ENCODE data around the gene AGMO. TPM values are rescaled to one million over a fixed set of nuclear protein-coding genes. Genes with fewer than 3 reads are reported as not detected.

Gene AGMO
- total RNA-seq, 2 experiments from 2014 or later, result not detected

- Mint-ChIP-seq H3K4me1 (ENCODE audit: low read depth) (no peaks in the 10 kb centered on the region), H3K9me3 (peaks cover 5% of the 10 kb centered on the region), H3K36me3 (ENCODE audit: low read depth) (no peaks in the 10 kb centered on the region), H3K27ac (no peak overlapping the region), H3K4me3 (no peak overlapping the region), H3K27me3 (no peaks in the 10 kb centered on the region)
- intact Hi-C loops (cut with micrococcal nuclease), result no loop called here
- DNase-seq (no peak), ATAC-seq (no peak)
- POLR2A ChIA-PET, result no interaction called here
- CTCF ChIA-PET, result no interaction called here
- TF ChIP-seq CTCF (IDR thresholded peaks at IDR 0.05), result no peak
These were observed 115.1 kb downstream of the AGMO start for GRCh38 chr7:15446722-15447121.

- intact Hi-C loops (cut with micrococcal nuclease), result no loop called here
- ATAC-seq (no peak), DNase-seq (no peak)
- no peaks in the 10 kb centered on the region for H3K4me1 Mint-ChIP-seq (ENCODE audit: low read depth)
- no peaks in the 10 kb centered on the region for H3K27me3 Mint-ChIP-seq
- H3K4me3 Mint-ChIP-seq, result no peak overlapping the region
- no peaks in the 10 kb centered on the region for H3K36me3 Mint-ChIP-seq (ENCODE audit: low read depth)
- H3K27ac Mint-ChIP-seq, result no peak overlapping the region
- TF ChIP-seq CTCF (IDR thresholded peaks at IDR 0.05), result no peak
- peaks cover 4% of the 10 kb centered on the region for H3K9me3 Mint-ChIP-seq
- CTCF ChIA-PET, result no interaction called here
- POLR2A ChIA-PET, result no interaction called here
These were observed 115.5 kb downstream of the AGMO start for GRCh38 chr7:15446280-15446679.

- peaks cover 4% of the 10 kb centered on the region for H3K9me3 Mint-ChIP-seq
- ATAC-seq, result no peak
- no peaks in the 10 kb centered on the region for H3K4me1 Mint-ChIP-seq (ENCODE audit: low read depth)
- TF ChIP-seq CTCF (IDR thresholded peaks at IDR 0.05), result no peak
- no peaks in the 10 kb centered on the region for H3K36me3 Mint-ChIP-seq (ENCODE audit: low read depth)
- no peaks in the 10 kb centered on the region for H3K27me3 Mint-ChIP-seq
- intact Hi-C loops (cut with micrococcal nuclease), result no loop called here
- no peak overlapping the region for H3K27ac Mint-ChIP-seq
- no peak for DNase-seq
- ChIA-PET POLR2A (no interaction called here), CTCF (no interaction called here)
- no peak overlapping the region for H3K4me3 Mint-ChIP-seq
These were observed 119.9 kb downstream of the AGMO start for GRCh38 chr7:15441915-15442314.

GRCh38 chr7:15440482-15440881 is 121.3 kb downstream of the AGMO start:
- no peaks in the 10 kb centered on the region for H3K27me3 Mint-ChIP-seq
- no peak overlapping the region for H3K4me3 Mint-ChIP-seq
- intact Hi-C loops (cut with micrococcal nuclease), result no loop called here
- no peaks in the 10 kb centered on the region for H3K36me3 Mint-ChIP-seq (ENCODE audit: low read depth)
- ChIA-PET CTCF (no interaction called here), POLR2A (no interaction called here)
- no peaks in the 10 kb centered on the region for H3K4me1 Mint-ChIP-seq (ENCODE audit: low read depth)
- H3K27ac Mint-ChIP-seq, result no peak overlapping the region
- H3K9me3 Mint-ChIP-seq, result peaks cover 6% of the 10 kb centered on the region
- no peak for TF ChIP-seq CTCF (IDR thresholded peaks at IDR 0.05)
- DNase-seq (no peak), ATAC-seq (no peak)

- POLR2A ChIA-PET, result no interaction called here
- ATAC-seq, result no peak
- TF ChIP-seq CTCF (IDR thresholded peaks at IDR 0.05), result no peak
These were observed 122.0 kb downstream of the AGMO start for GRCh38 chr7:15439853-15440252.

More at GRCh38 chr7:15439853-15440252, 122.0 kb downstream of the AGMO start:
- CTCF ChIA-PET, result interaction anchor here (0.9 kb wide), 1 partner anchor 12 kb away, joined by 3 read pairs; no protein-coding TSS in a partner anchor
- no peaks in the 10 kb centered on the region for H3K36me3 Mint-ChIP-seq (ENCODE audit: low read depth)
- H3K27me3 Mint-ChIP-seq, result no peaks in the 10 kb centered on the region
- no peaks in the 10 kb centered on the region for H3K4me1 Mint-ChIP-seq (ENCODE audit: low read depth)
- intact Hi-C loops (cut with micrococcal nuclease), result no loop called here
- no peak for DNase-seq
- no peak overlapping the region for H3K27ac Mint-ChIP-seq
- H3K9me3 Mint-ChIP-seq, result peaks cover 6% of the 10 kb centered on the region
- no peak overlapping the region for H3K4me3 Mint-ChIP-seq
